Mucosa of rectum (tissue), 2 donors: ENCODE data around the gene KIF18A.
A peak's percentile ranks its signal among the peaks of the same experiment; 100 is the strongest.
"Not testable (repeated sequence)": the region's sequence is repeated elsewhere in the genome, so short reads cannot be mapped to it uniquely, and the experiment has no call there.

Source experiments
- H3K27ac ChIP-seq, 2 donors: one replicate each; pipeline ENCODE4 v1.7.0; 2013; ENCODE audit warnings: inconsistent platforms in 2 of 2, low read depth in 2 of 2, low read length in 2 of 2
- H3K27me3 ChIP-seq, 2 donors: one replicate each; pipeline ENCODE4 v1.7.0; 2013; ENCODE audit warnings: low read length in 2 of 2; ENCODE audit not compliant: control insufficient read depth in 2 of 2, insufficient read depth in 2 of 2
- H3K36me3 ChIP-seq, 2 donors: one replicate each; pipeline ENCODE4 v1.7.0; 2013; ENCODE audit warnings: low read length in 2 of 2; ENCODE audit not compliant: control insufficient read depth in 2 of 2, insufficient read depth in 2 of 2
- H3K4me1 ChIP-seq, 2 donors: one replicate each; pipeline ENCODE4 v1.7.0; 2013; ENCODE audit warnings: low read length in 2 of 2, mild to moderate bottlenecking in 1 of 2; ENCODE audit not compliant: control insufficient read depth in 2 of 2, insufficient read depth in 2 of 2
- H3K4me3 ChIP-seq, 2 donors: one replicate each; pipeline ENCODE4 v1.7.0; 2013; ENCODE audit warnings: low read length in 2 of 2
- H3K9ac ChIP-seq, 2 donors: one replicate each; pipeline ENCODE4 v1.7.0; 2013; ENCODE audit warnings: low read length in 2 of 2, low read depth in 1 of 2, mild to moderate bottlenecking in 1 of 2
- H3K9me3 ChIP-seq, 2 donors: one replicate each; pipeline ENCODE4 v1.7.0; 2013; ENCODE audit warnings: low read length in 2 of 2; ENCODE audit not compliant: control insufficient read depth in 2 of 2
- donor health status: healthy.
- donor health status: Normal muscosa, but diverticular disease.

The KIF18A gene

DNA sequence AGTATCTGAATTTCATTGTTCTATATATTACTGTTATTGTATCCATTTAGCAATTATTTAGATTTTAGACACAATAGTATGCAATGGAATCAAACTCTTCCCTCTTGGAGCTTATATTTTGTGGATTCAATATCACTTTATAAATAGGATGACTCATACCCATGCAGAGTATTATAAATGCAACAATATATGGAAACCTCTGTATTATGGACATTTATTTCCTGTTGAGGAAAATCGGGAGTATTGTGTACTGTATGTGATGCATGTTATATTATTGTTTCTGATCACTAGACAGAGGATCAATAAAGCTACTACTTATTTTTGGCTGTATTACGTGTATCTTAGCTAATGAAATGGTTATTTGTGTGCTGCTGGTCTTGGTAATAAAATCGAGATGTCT, 1.0 kb upstream of the KIF18A start:
- Histone ChIP-seq H3K9ac (peak overlapping the region; percentile 62 to 74), H3K4me3 (peak overlapping the region; percentile 63 to 96), H3K36me3 (peaks cover 3% of the 10 kb centered on the region in 2 donors), H3K27ac (peak overlapping the region in 1 of 2 donors; percentile 83), H3K27me3 (no peaks in the 10 kb centered on the region), H3K4me1 (peaks cover 14 to 19% of the 10 kb centered on the region in 2 donors), H3K9me3 (no peaks in the 10 kb centered on the region)

DNA sequence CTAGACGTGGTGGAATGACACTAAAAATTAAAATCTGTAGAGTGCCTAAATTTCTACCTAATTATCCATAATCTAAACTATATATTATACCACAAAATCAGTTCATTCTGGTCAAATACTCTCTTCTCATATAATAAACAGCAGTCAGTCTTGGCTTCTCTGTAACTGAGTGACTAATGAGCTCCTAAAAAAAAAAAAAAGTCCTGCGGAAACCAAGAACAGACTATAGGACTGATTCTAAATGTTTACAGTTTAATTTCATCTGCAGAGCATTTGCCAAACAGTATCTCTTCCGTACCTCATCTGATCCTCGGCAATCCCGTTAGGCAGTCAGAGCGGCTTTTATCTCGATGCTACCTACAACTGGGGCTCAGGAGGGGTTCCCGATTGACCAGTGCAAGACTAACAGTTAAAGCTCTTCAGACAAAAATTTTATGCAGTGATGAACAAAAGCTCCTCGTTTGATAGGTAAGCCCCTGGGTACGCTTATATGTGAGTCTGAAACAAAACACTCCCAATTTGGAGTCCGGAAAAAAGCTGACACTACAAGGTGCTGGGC, 686 bp downstream of the KIF18A start:
- Histone ChIP-seq H3K27me3 (no peaks in the 10 kb centered on the region), H3K27ac (peak overlapping the region; percentile 78 to 81), H3K4me1 (peaks cover 14 to 19% of the 10 kb centered on the region in 2 donors), H3K9ac (peak overlapping the region; percentile 62 to 83), H3K9me3 (no peaks in the 10 kb centered on the region), H3K4me3 (peak overlapping the region; percentile 64 to 96), H3K36me3 (no peaks in the 10 kb centered on the region)

DNA sequence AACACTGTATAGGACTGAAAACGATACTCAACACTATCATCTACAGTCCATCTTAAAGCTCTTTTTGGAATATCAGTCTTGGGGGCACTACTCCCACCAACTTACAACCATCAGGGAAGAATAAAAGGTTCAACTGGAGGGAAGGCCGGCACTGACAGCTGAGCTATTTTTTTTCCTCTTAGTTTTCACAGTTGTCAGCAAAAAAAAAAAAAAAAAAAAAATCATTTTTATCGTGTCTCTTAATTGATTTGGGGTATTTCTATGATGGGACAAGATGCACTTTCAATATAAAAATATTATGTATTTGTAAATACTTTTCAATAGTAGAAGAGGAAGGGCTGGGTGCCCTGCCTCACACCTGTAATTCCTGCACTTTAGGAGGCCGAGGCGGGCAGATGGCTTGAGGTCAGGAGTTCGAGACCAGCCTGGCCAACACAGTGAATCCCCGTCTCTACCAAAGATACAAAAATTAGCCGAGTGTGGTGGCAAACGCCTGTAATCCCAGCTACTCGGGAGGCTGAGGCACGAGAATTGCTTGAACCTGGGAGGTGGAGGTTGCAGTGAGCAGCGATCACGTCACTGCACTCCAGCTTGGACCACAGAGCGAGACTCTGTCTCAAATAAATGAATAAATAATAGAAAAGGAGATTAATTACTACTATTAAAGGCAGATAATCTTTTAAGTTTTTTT, 1.5 kb downstream of the KIF18A start:
- no peaks in the 10 kb centered on the region for H3K36me3 ChIP-seq
- H3K4me3 ChIP-seq: peak overlapping the region in 1 of 2 donors; percentile 64
- no peak overlapping the region for H3K27ac ChIP-seq
- no peaks in the 10 kb centered on the region for H3K9me3 ChIP-seq
- no peaks in the 10 kb centered on the region for H3K27me3 ChIP-seq
- H3K4me1 ChIP-seq: peaks cover 14 to 19% of the 10 kb centered on the region in 2 donors
- peak overlapping the region in 1 of 2 donors; percentile 6 for H3K9ac ChIP-seq

DNA sequence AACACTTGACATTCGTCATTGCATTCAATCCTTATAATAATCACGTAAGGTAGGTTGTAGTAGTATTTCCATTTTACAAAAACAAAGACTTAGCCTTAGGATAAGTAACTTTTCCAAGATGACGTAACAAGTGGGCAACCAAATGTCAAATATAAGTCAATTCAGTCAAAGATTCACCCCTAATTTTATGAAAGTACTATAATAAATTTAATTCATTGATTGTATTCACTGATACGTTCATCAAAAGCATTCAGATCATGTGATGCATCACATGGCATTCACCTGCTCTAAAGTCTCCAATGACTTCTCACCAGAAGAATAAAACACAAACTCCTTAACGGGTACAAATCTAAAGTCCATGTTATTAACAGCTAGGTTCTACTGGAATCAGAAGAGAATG, 2.1 kb downstream of the KIF18A start:
- H3K36me3 ChIP-seq: no peaks in the 10 kb centered on the region
- H3K4me3 ChIP-seq: no peak overlapping the region
- H3K9me3 ChIP-seq: no peaks in the 10 kb centered on the region
- no peak overlapping the region for H3K27ac ChIP-seq
- peaks cover 10 to 19% of the 10 kb centered on the region in 2 donors for H3K4me1 ChIP-seq
- H3K9ac ChIP-seq: no peak overlapping the region
- no peaks in the 10 kb centered on the region for H3K27me3 ChIP-seq

DNA sequence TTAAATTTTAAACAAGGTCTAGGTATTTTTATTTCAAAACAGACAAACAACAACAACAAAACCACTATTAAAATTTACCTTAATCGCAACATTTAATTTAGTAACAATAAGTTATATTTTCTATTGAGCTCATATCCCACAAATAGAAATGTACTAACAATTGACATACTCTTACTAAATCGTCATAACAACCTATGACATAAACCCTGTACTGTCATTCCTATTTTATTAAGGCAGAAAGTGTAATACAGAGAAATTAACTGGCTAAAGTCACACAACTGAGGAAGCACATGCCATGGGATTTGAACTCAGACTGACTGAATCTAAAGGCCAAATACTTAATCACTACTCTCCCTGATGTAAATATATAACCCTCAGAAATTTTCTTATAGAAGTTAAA, 3.0 kb downstream of the KIF18A start:
- H3K27ac ChIP-seq: no peak overlapping the region

DNA sequence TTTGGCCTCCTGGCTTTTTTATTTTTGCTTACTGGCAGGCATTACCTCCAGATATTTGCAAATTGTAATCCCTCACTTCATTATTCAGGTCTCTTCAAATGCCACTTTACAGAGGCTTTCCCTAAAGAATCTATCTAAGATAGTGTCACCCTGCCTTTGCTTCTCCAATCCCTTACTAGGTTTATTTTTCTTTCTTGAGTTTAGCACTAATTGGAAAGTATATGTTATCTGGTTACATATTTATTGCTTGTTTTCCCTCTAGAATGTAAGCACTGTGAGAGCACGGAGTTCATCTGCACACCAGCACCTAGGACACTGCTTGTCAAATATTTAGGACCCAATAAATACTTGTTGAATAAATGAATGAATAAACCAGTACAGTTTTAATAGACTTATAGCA, 3.5 kb downstream of the KIF18A start:
- no peak overlapping the region for H3K27ac ChIP-seq
- H3K27me3 ChIP-seq: no peaks in the 10 kb centered on the region
- no peak overlapping the region for H3K9ac ChIP-seq
- H3K4me1 ChIP-seq: peaks cover 7 to 17% of the 10 kb centered on the region in 2 donors
- no peaks in the 10 kb centered on the region for H3K36me3 ChIP-seq
- H3K4me3 ChIP-seq: no peak overlapping the region
- H3K9me3 ChIP-seq: no peaks in the 10 kb centered on the region

More for the DNA sequence above, 3.0 kb downstream of the KIF18A start:
- no peaks in the 10 kb centered on the region for H3K36me3 ChIP-seq
- peaks cover 11 to 20% of the 10 kb centered on the region in 2 donors for H3K4me1 ChIP-seq
- no peaks in the 10 kb centered on the region for H3K9me3 ChIP-seq
- no peak overlapping the region for H3K9ac ChIP-seq
- H3K27me3 ChIP-seq: no peaks in the 10 kb centered on the region
- H3K4me3 ChIP-seq: no peak overlapping the region

DNA sequence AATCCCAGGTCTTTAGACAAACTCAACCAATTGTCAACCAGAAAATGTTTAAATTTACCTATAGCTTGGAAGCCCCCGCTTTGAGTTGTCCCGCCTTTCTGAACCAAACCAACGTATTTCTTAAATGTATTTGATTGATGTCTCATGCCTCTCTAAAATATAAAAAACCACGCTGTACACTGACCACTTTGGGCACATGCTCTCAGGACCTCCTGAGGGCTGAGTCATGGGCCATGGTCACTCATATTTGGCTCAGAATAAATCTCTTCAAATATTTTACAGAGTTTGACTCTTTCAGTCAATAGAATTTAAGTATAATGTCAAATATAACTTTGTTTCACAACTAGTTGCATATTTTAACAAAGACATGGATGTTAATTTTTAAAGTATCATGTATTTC, 5.7 kb downstream of the KIF18A start:
- not testable (repeated sequence) for H3K36me3 ChIP-seq, H3K4me1 ChIP-seq, H3K27me3 ChIP-seq, H3K4me3 ChIP-seq, H3K9me3 ChIP-seq, H3K9ac ChIP-seq, H3K27ac ChIP-seq

DNA sequence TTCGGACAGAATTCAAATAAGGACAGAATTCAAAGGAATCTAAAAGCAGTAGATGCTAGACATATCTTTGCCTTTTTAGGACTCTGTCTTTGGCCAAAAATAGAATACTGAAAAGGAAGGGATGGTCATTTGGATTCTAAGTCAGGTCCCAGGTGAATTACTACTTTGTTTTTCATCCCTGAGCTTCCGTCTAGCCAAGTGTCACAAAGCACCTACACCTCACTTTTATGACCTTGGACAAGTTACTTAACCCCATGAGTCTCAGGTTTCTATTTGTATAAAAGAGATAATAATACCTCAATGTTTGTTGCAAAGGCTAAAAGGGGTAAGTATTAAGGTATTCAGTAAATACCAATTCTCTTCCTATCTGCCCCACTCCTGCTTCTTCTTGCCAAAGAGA, 7.3 kb downstream of the KIF18A start:
- no peaks in the 10 kb centered on the region for H3K27me3 ChIP-seq
- no peak overlapping the region for H3K4me3 ChIP-seq
- no peaks in the 10 kb centered on the region for H3K36me3 ChIP-seq
- no peak overlapping the region for H3K27ac ChIP-seq
- H3K9ac ChIP-seq: no peak overlapping the region
- H3K9me3 ChIP-seq: no peaks in the 10 kb centered on the region
- H3K4me1 ChIP-seq: peaks cover 2 to 3% of the 10 kb centered on the region in 2 donors

DNA sequence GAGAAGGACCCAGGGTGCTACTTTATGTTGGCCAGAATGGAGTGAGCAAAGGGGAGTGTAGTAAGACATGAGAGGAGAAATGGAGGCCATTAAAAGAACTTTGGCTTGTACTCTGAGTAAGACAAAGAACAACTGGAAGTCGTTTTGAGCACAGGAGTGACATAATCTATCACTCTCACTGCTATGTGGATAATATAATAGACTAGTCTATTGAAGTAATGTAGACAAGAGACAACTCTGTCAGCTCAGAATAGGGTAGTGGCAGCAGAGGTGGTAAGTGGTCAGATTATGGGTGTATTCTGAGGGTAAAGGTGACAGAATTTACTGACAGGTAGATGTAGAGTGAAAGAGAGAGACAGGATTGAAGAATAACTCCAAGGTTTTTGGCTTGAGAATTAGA, 8.2 kb downstream of the KIF18A start:
- Histone ChIP-seq H3K27ac (no peak overlapping the region), H3K4me3 (no peak overlapping the region), H3K9me3 (no peaks in the 10 kb centered on the region), H3K36me3 (no peaks in the 10 kb centered on the region), H3K9ac (no peak overlapping the region), H3K27me3 (no peaks in the 10 kb centered on the region), H3K4me1 (peaks cover 2 to 3% of the 10 kb centered on the region in 2 donors)

DNA sequence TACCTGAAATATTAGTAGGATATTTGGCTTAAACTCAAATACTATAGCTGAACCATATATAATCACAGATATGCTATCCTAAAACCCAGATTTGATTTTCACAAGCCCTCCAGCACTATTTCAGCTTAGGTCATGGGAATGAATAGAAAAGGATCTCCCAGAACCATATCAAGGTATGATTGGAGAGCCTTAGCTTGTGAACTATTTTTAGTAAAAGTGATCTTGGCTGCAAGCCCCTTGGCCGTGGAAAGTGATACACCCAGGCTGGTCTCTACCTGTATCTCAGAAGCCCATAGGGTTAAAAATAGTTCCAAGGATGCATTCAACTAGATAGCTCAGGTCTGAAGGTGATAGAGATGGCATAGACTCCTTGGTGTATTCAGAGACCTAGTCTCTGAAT, 9.7 kb downstream of the KIF18A start:
- H3K27me3 ChIP-seq: no peaks in the 10 kb centered on the region
- H3K27ac ChIP-seq: no peak overlapping the region
- no peaks in the 10 kb centered on the region for H3K9me3 ChIP-seq
- peaks cover 2 to 3% of the 10 kb centered on the region in 2 donors for H3K4me1 ChIP-seq
- no peak overlapping the region for H3K9ac ChIP-seq
- no peak overlapping the region for H3K4me3 ChIP-seq
- no peaks in the 10 kb centered on the region for H3K36me3 ChIP-seq
